ENCODE measurements around the gene LPCAT4. TPM values are rescaled to one million over a fixed set of nuclear protein-coding genes. Genes with fewer than 3 reads are reported as not detected.

The LPCAT4 gene
- total and polyA plus RNA-seq, 10 donors = 18.6 to 53.7 (median 40.6) TPM

GRCh38 chr15:34341381-34342212 is 25.4 kb downstream of the LPCAT4 start:
- peak overlapping the region in 6 of 8 donors; percentile 15 to 96 (median 94) for H3K27ac ChIP-seq
- H3K36me3 ChIP-seq = peaks cover 0 to 34% (median 8%) of the 10 kb centered on the region in 6 donors
- H3K27me3 ChIP-seq (replicated peaks in 1 of 7) = no peaks in the 10 kb centered on the region
- H3K9me3 ChIP-seq = no peaks in the 10 kb centered on the region
- no peak for DNase-seq
- intact Hi-C loops (cut with DNase I; ENCODE audit: low total_unique reads) = loop anchor here (10.0 kb wide), 1 partner anchor 243 kb away; the partner anchor contains the start of gene GOLGA8B
- WGBS, 5 donors = 88 to 94% (median 92%) methylated on average over 15 of the region's 15 CpGs
- no peak for TF ChIP-seq POLR2A (IDR thresholded peaks at IDR 0.05)
- TF ChIP-seq POLR2AphosphoS5 (IDR thresholded peaks at IDR 0.05) = no peak
- TF ChIP-seq CTCF (IDR thresholded peaks at IDR 0.05 in 8 of 11, conservative IDR thresholded peaks at IDR 0.05 in 3 of 11) = no peak
- peaks cover 6 to 56% (median 50%) of the 10 kb centered on the region in 6 donors for H3K4me1 ChIP-seq
- H3K4me3 ChIP-seq = peak overlapping the region; percentile 65 to 87 (median 75)

GRCh38 chr15:34339946-34340345 is 27.1 kb downstream of the LPCAT4 start:
- intact Hi-C loops (cut with DNase I; ENCODE audit: low total_unique reads) = loop anchor here (10.0 kb wide), 1 partner anchor 245 kb away; the partner anchor contains the start of gene GOLGA8B
- peaks cover 6 to 73% (median 67%) of the 10 kb centered on the region in 6 donors for H3K4me1 ChIP-seq
- TF ChIP-seq POLR2AphosphoS5 (IDR thresholded peaks at IDR 0.05) (no peak), POLR2A (IDR thresholded peaks at IDR 0.05) (no peak), CTCF (IDR thresholded peaks at IDR 0.05 in 8 of 11, conservative IDR thresholded peaks at IDR 0.05 in 3 of 11) (no peak)

GRCh38 chr15:34338347-34338746 is 28.6 kb downstream of the LPCAT4 start:
- Histone ChIP-seq H3K27ac (peak overlapping the region in 7 of 8 donors; percentile 94 to 100 (median 98)), H3K27me3 (replicated peaks in 1 of 7) (no peaks in the 10 kb centered on the region), H3K36me3 (peaks cover 0 to 34% (median 8%) of the 10 kb centered on the region in 6 donors), H3K4me1 (peaks cover 6 to 87% (median 81%) of the 10 kb centered on the region in 6 donors), H3K9me3 (no peaks in the 10 kb centered on the region), H3K4me3 (peak overlapping the region in 7 of 8 donors; percentile 77 to 94 (median 84))
- intact Hi-C loops (cut with DNase I; ENCODE audit: low total_unique reads) = no loop called here
- TF ChIP-seq POLR2AphosphoS5 (IDR thresholded peaks at IDR 0.05) = no peak
- TF ChIP-seq POLR2A (IDR thresholded peaks at IDR 0.05) = no peak
- TF ChIP-seq CTCF (IDR thresholded peaks at IDR 0.05 in 8 of 11, conservative IDR thresholded peaks at IDR 0.05 in 3 of 11) = no peak
- DNase-seq = peak; percentile 86
- WGBS, 5 donors = 79 to 84% (median 81%) methylated on average over 16 of the region's 16 CpGs

More at GRCh38 chr15:34339946-34340345, 27.1 kb downstream of the LPCAT4 start:
- WGBS, 5 donors = 91 to 100% (median 96%) methylated on average over 3 of the region's 3 CpGs
- Histone ChIP-seq H3K9me3 (no peaks in the 10 kb centered on the region), H3K27me3 (replicated peaks in 1 of 7) (no peaks in the 10 kb centered on the region), H3K36me3 (peaks cover 0 to 34% (median 8%) of the 10 kb centered on the region in 6 donors), H3K4me3 (no peak overlapping the region), H3K27ac (no peak overlapping the region)
- DNase-seq = no peak
